K562 (cell line): ENCODE data around the gene P2RX2. TPM values are rescaled to one million over a fixed set of nuclear protein-coding genes. Genes with fewer than 3 reads are reported as not detected.

Source experiments
- ATAC-seq: fragments of 200-7000 bp; cut with Tn5 transposase; 3 replicates; pipeline ENCODE4 v1.9.1; 2020; ENCODE audit warnings: moderate library complexity
- BruUV-seq: library from RNA; stranded (reverse); fragments of 400-500 nt; replicated peaks from 2 replicates; lab custom pipeline; 2021; lab: Mats Ljungman, UMichigan
- CTCF ChIA-PET: fragments of 300-600 bp; formaldehyde crosslinking; extraction: SDS; loops from one replicate; lab custom pipeline; 2021; ENCODE audit warnings: low intra/inter-chr PET ratio; lab: Yijun Ruan, JAX
- POLR2A ChIA-PET: fragments of 300-600, 350-650 bp; sonication (Branson Sonifier 250); formaldehyde crosslinking; extraction: SDS; loops from one replicate; lab custom pipeline; 2021; ENCODE audit warnings: antibody characterized with exemption, inconsistent platforms; lab: Yijun Ruan, JAX
- DNase-seq, 4 experiments: peaks; one replicate each; pipeline versions ENCODE4 v3.0.0 to v3.0.0-alpha.2; 2011 to 2018; ENCODE audit warnings: low spot score in 3 of 4, mixed read lengths in 3 of 4; ENCODE audit errors: extremely low read depth in 1 of 4
- FAIRE-seq: peaks from 2 replicates; lab custom pipeline; 2011; peaks lifted over from hg19 to GRCh38; lab: Jason Lieb, UNC
- H2AFZ ChIP-seq: 2 replicates; pipeline ENCODE4 v1.6.0; 2011; ENCODE audit warnings: low read depth, low read length, control low read depth, inconsistent platforms
- H3K27ac ChIP-seq: fragments of 200-600 bp; 3 replicates; pipeline ENCODE4 v1.8.0; 2011; ENCODE audit warnings: low read depth, mild to moderate bottlenecking, control low read depth, inconsistent platforms, low read length, moderate library complexity, mixed read lengths; ENCODE audit errors: extremely low read depth
- H3K27me3 ChIP-seq, 2 experiments: fragments of 300-600 bp in 1 of 2; 2 replicates in 1 of 2; 3 replicates in 1 of 2; pipeline versions ENCODE4 v1.6.0 to v1.8.0; 2011; ENCODE audit warnings: inconsistent platforms in 2 of 2, low read length in 2 of 2, mild to moderate bottlenecking in 1 of 2, mixed read lengths in 1 of 2, moderate library complexity in 1 of 2; ENCODE audit not compliant: control insufficient read depth in 2 of 2, insufficient read depth in 2 of 2
- H3K36me3 ChIP-seq: fragments of 300-600 bp; 3 replicates; pipeline ENCODE4 v1.8.0; 2011; ENCODE audit warnings: mild to moderate bottlenecking, low read length, inconsistent platforms; ENCODE audit not compliant: control insufficient read depth, insufficient read depth
- H3K4me1 ChIP-seq, 2 experiments: fragments of 200-600 bp in 1 of 2; replicated peaks in 1 of 2; 2 replicates in 1 of 2; 3 replicates in 1 of 2; pipeline versions ENCODE4 v1.5.1 to v1.8.0; 2011; ENCODE audit warnings: inconsistent platforms in 2 of 2, low read length in 2 of 2, mild to moderate bottlenecking in 1 of 2, mixed read lengths in 1 of 2, moderate library complexity in 1 of 2; ENCODE audit not compliant: control insufficient read depth in 2 of 2, insufficient read depth in 2 of 2
- H3K4me2 ChIP-seq: 2 replicates; pipeline ENCODE4 v1.6.1; 2011; ENCODE audit warnings: low read length, control low read depth, inconsistent platforms, mixed read lengths; ENCODE audit not compliant: insufficient read depth
- H3K4me3 ChIP-seq: fragments of 200-600 bp; sonication (generic), shearing (Covaris generic); 2 replicates; pipeline ENCODE4 v1.5.1; 2016; ENCODE audit warnings: control low read depth, inconsistent platforms
- H3K79me2 ChIP-seq: fragments of 200-600 bp; 3 replicates; pipeline ENCODE4 v1.8.0; 2011; ENCODE audit warnings: low read length, inconsistent platforms; ENCODE audit not compliant: control insufficient read depth, insufficient read depth
- H3K9ac ChIP-seq, 2 experiments: 2 replicates each; pipeline versions ENCODE4 v1.6.0 to v1.6.1; 2011; ENCODE audit warnings: low read depth in 2 of 2, low read length in 2 of 2, control low read depth in 1 of 2, inconsistent platforms in 1 of 2, mild to moderate bottlenecking in 1 of 2, mixed read lengths in 1 of 2; ENCODE audit not compliant: insufficient read depth in 1 of 2
- H3K9me1 ChIP-seq: one replicate; pipeline ENCODE4 v1.6.0; 2011; ENCODE audit warnings: inconsistent platforms, mild to moderate bottlenecking, low read length, moderate library complexity; ENCODE audit not compliant: control insufficient read depth, insufficient read depth
- H3K9me3 ChIP-seq: replicated peaks from 2 replicates; pipeline ENCODE4 v1.5.1; 2011; ENCODE audit warnings: low read depth, low read length, inconsistent platforms; ENCODE audit not compliant: control insufficient read depth, insufficient read depth
- H4K20me1 ChIP-seq: replicated peaks from 2 replicates; pipeline ENCODE4 v1.6.1; 2011; ENCODE audit warnings: low read length, inconsistent platforms, mixed read lengths; ENCODE audit not compliant: control insufficient read depth, insufficient read depth
- ID3 ChIP-seq, 2 experiments: fragments of 250-450 bp in 1 of 2; fragments of 450-650 bp in 1 of 2; sonication (Bioruptor Pico) in 1 of 2; IDR thresholded peaks; 2 replicates each; pipeline versions ENCODE4 v1.6.1 to v1.8.0; 2016 to 2021; ENCODE audit warnings: mild to moderate bottlenecking in 2 of 2, moderate library complexity in 2 of 2, missing compliant biosample characterization in 1 of 2, missing genetic modification characterization in 1 of 2
- MNT ChIP-seq, 2 experiments: fragments of 450-650 bp; conservative IDR thresholded peaks; 2 replicates each; pipeline ENCODE4 v1.6.1; 2017; ENCODE audit warnings: mild to moderate bottlenecking in 2 of 2, moderate library complexity in 2 of 2
- MTA2 ChIP-seq: fragments of 450-650 bp; IDR thresholded peaks from 2 replicates; pipeline ENCODE4 v1.6.1; 2016; ENCODE audit warnings: low read depth
- PHF8 ChIP-seq: fragments of 200-600 bp; sonication (generic); IDR thresholded peaks from 2 replicates; pipeline ENCODE4 v1.6.1; 2012; ENCODE audit warnings: mixed run types, mild to moderate bottlenecking, inconsistent platforms, low read length, moderate library complexity, borderline replicate concordance
- SMC3 ChIP-seq: conservative IDR thresholded peaks from 2 replicates; pipeline ENCODE4 v1.6.1; 2011; ENCODE audit warnings: low read depth, low read length, improper control_type of control experiment; ENCODE audit not compliant: insufficient read depth
- ZNF133 ChIP-seq: fragments of 250-450 bp; sonication (Bioruptor Pico); IDR thresholded peaks from 2 replicates; pipeline ENCODE4 v1.4.0; 2020; ENCODE audit warnings: mild to moderate bottlenecking
- ZNF431 ChIP-seq: sonication (generic); formaldehyde crosslinking; IDR thresholded peaks from 2 replicates; pipeline ENCODE4 v1.8.0; 2022; ENCODE audit warnings: mild to moderate bottlenecking, missing genetic modification reagents
- ZNF740 ChIP-seq, 3 experiments: fragments of 200-800 bp in 1 of 3; sonication (Bioruptor generic) in 1 of 3; sonication (generic) in 1 of 3; formaldehyde crosslinking in 1 of 3; IDR thresholded peaks; 2 replicates each; pipeline versions ENCODE4 v1.6.1 to v1.8.0; 2016 to 2022; ENCODE audit warnings: mild to moderate bottlenecking in 2 of 3, missing compliant biosample characterization in 2 of 3, missing genetic modification characterization in 2 of 3, missing genetic modification reagents in 1 of 3
- WGBS: fragments of 100-300 bp; shearing (Covaris generic); methylation state at CpG from one replicate; pipeline ENCODE4 v1.1.6; 2016; ENCODE audit warnings: low coverage, mixed read lengths; ENCODE audit not compliant: insufficient coverage; ENCODE audit errors: missing lambda C conversion rate; 5-methylcytosine and 5-hydroxymethylcytosine counted together
- in situ Hi-C: fragments of 300-500 bp; cut with MboI; formaldehyde crosslinking; loops from 4 replicates; pipeline ENCODE4 v1.15.0; 2018; ENCODE audit warnings: inconsistent platforms, mixed read lengths
- intact Hi-C: fragments of 100-400 bp; cut with micrococcal nuclease; formaldehyde crosslinking; loops from 2 replicates; pipeline ENCODE4 v1.14.2; 2022
- polyA plus RNA-seq, 8 experiments: library from polyadenylated mRNA; depleted of rRNA in 4 of 8; stranded (reverse) in 5 of 8; unstranded in 3 of 8; fragments of >200 nt; fragmentation: Nextera tagmentation in 2 of 8; fragmentation: Illumina TruSeq in 1 of 8; extraction: Ambion mirVana in 2 of 8; extraction: Trizol in 1 of 8; gene quantifications; 2 replicates each; pipeline versions ENCODE4 v1.2.1 to v1.2.3, GENCODE V29; 2011 to 2014; ENCODE audit warnings: inconsistent platforms in 1 of 8, missing spikeins in 1 of 8
- total RNA-seq, 7 experiments: library from RNA; depleted of rRNA in 6 of 7; stranded (reverse); fragments of >200 nt in 6 of 7; fragmentation: Illumina TruSeq in 2 of 7; extraction: Trizol in 2 of 7; gene quantifications; 2 replicates each; pipeline versions ENCODE4 v1.2.1 to v1.2.3, GENCODE V29; 2011 to 2021; ENCODE audit warnings: low replicate concordance in 1 of 7

P2RX2 gene
- total and polyA plus RNA-seq, 9 of the 15 experiments (the other 6 are each of a cell fraction or from before 2014, with no cell fraction given) = not detected

GRCh38 chr12:132583736-132584135 lies 34.8 kb upstream of the P2RX2 start:
- intact Hi-C loops (no loop called here), in situ Hi-C loops (no loop called here)
- FAIRE-seq (no peak), ATAC-seq (no peak)
- Histone ChIP-seq H4K20me1 (0 out of 2 replicates have a peak, but pooled peaks cover 2% of the 10 kb centered on the region), H3K27me3 (peaks cover 4% of the 10 kb centered on the region in 2 experiments; a peak in 3 of 5 replicates), H3K9ac (no peak overlapping the region), H3K9me3 (no peaks in the 10 kb centered on the region), H3K36me3 (peaks cover 34% of the 10 kb centered on the region; the same call in 2 of the 3 replicates)
- 76% methylated on average over 13 of the region's 29 CpGs for WGBS
- no peak for TF ChIP-seq ZNF431 (CRISPR knock-in tag)
- TF ChIP-seq ID3 (CRISPR knock-in tag; IDR thresholded peaks at IDR 0.05) = no peak
- TF ChIP-seq ID3 (tag; IDR thresholded peaks at IDR 0.05) = no peak
- TF ChIP-seq PHF8 = no peak
- TF ChIP-seq MTA2 = no peak
- TF ChIP-seq MNT (conservative IDR thresholded peaks at IDR 0.05) = no peak
- no peak for TF ChIP-seq ZNF133 (CRISPR knock-in tag)
- TF ChIP-seq ZNF740 (CRISPR knock-in tag; IDR thresholded peaks at IDR 0.05) = no peak
- TF ChIP-seq ZNF740 (tag; IDR thresholded peaks at IDR 0.05) = no peak
- no peak for TF ChIP-seq SMC3
- TF ChIP-seq, all 486 proteins: peak for 0
- H3K4me3 ChIP-seq = no peak overlapping the region
- H3K27ac ChIP-seq = no peak overlapping the region
- H3K4me1 ChIP-seq = peaks cover 0 to 14% of the 10 kb centered on the region in 2 experiments; a peak in 2 of 5 replicates
- ChIA-PET POLR2A (no interaction called here), CTCF (no interaction called here)
- H3K79me2 ChIP-seq = no peaks in the 10 kb centered on the region
- DNase-seq = no peak
- H3K9me1 ChIP-seq = no peaks in the 10 kb centered on the region
- H2AFZ ChIP-seq = no peak overlapping the region
- BruUV-seq = TSS peak; percentile 50
- H3K4me2 ChIP-seq = no peak overlapping the region
